Pons (tissue), 1 donor: ENCODE measurements around the gene ARHGAP27.

Experiments
- DNase-seq: peaks from one replicate; pipeline ENCODE4 v3.0.0-alpha.2; 2016; ENCODE audit warnings: low spot score

The ARHGAP27 gene

GRCh38 chr17:45406107-45406506, 26.6 kb downstream of the ARHGAP27 start:
- DNase-seq = no peak

GRCh38 chr17:45405250-45406086, 27.2 kb downstream of the ARHGAP27 start:
- no peak for DNase-seq

GRCh38 chr17:45404870-45405249, 27.8 kb downstream of the ARHGAP27 start:
- no peak for DNase-seq

- DNase-seq = no peak
These were observed 28.7 kb downstream of the ARHGAP27 start for GRCh38 chr17:45403906-45404490.

GRCh38 chr17:45402916-45403315, 29.8 kb downstream of the ARHGAP27 start:
- DNase-seq = no peak

GRCh38 chr17:45398800-45399199, 33.9 kb downstream of the ARHGAP27 start:
- DNase-seq = no peak

- DNase-seq = no peak
These were observed 34.9 kb downstream of the ARHGAP27 start for GRCh38 chr17:45397796-45398195.

GRCh38 chr17:45396496-45397205, 36.0 kb downstream of the ARHGAP27 start:
- DNase-seq = no peak

GRCh38 chr17:45395569-45396415, 36.9 kb downstream of the ARHGAP27 start:
- DNase-seq = no peak

- DNase-seq = peak; percentile 61
These were observed 37.6 kb downstream of the ARHGAP27 start for GRCh38 chr17:45394913-45395568.

- DNase-seq = no peak
These were observed 38.1 kb downstream of the ARHGAP27 start for GRCh38 chr17:45394564-45394912.

GRCh38 chr17:45394091-45394490, 38.6 kb downstream of the ARHGAP27 start:
- DNase-seq = no peak

GRCh38 chr17:45393411-45393810, 39.3 kb downstream of the ARHGAP27 start:
- no peak for DNase-seq

GRCh38 chr17:45391918-45392317, 40.8 kb downstream of the ARHGAP27 start:
- DNase-seq = no peak

GRCh38 chr17:45391291-45391690, 41.4 kb downstream of the ARHGAP27 start:
- DNase-seq = no peak

- no peak for DNase-seq
These were observed 43.3 kb downstream of the ARHGAP27 start for GRCh38 chr17:45389354-45389753.

- DNase-seq = no peak
These were observed 43.9 kb downstream of the ARHGAP27 start for GRCh38 chr17:45388604-45389325.

GRCh38 chr17:45387739-45388138, 44.9 kb downstream of the ARHGAP27 start:
- DNase-seq = no peak

- no peak for DNase-seq
These were observed 46.5 kb downstream of the ARHGAP27 start for GRCh38 chr17:45386178-45386577.

- peak; percentile 80 for DNase-seq
These were observed 47.2 kb downstream of the ARHGAP27 start for GRCh38 chr17:45385331-45385997.
